Measurements from ENCODE around the gene CEP19. TPM values are rescaled to one million over a fixed set of nuclear protein-coding genes. Genes with fewer than 3 reads are reported as not detected.

The CEP19 gene
- total and polyA plus RNA-seq, 7 donors: 0.76 to 2.6 (median 1.6) TPM

- Histone ChIP-seq H3K4me3 (no peak overlapping the region), H3K9me3 (no peaks in the 10 kb centered on the region), H3K27ac (no peak overlapping the region), H3K27me3 (no peaks in the 10 kb centered on the region), H3K4me1 (no peaks in the 10 kb centered on the region), H3K36me3 (no peaks in the 10 kb centered on the region)
- TF ChIP-seq CTCF (IDR thresholded peaks at IDR 0.05): no peak
- no peak for TF ChIP-seq POLR2AphosphoS5 (IDR thresholded peaks at IDR 0.05)
- no peak for TF ChIP-seq POLR2A (IDR thresholded peaks at IDR 0.05)
- TF ChIP-seq EP300 (IDR thresholded peaks at IDR 0.05): no peak
- no peak for DNase-seq
- intact Hi-C loops (cut with DNase I): no loop called here
- WGBS, 2 donors: 75 to 89% methylated on average over 5 of the region's 5 CpGs
These were observed 14.8 kb downstream of the CEP19 start for GRCh38 chr3:196697270-196697669.

GRCh38 chr3:196695849-196696226, 16.2 kb downstream of the CEP19 start:
- Histone ChIP-seq H3K4me3 (no peak overlapping the region), H3K9me3 (no peaks in the 10 kb centered on the region), H3K36me3 (no peaks in the 10 kb centered on the region), H3K27ac (no peak overlapping the region), H3K27me3 (no peaks in the 10 kb centered on the region), H3K4me1 (no peaks in the 10 kb centered on the region)
- TF ChIP-seq POLR2A (IDR thresholded peaks at IDR 0.05) (no peak), POLR2AphosphoS5 (IDR thresholded peaks at IDR 0.05) (no peak), EP300 (IDR thresholded peaks at IDR 0.05) (no peak), CTCF (IDR thresholded peaks at IDR 0.05) (no peak)
- no peak for DNase-seq
- WGBS, 2 donors: 90 to 92% methylated on average over 5 of the region's 5 CpGs
- intact Hi-C loops (cut with DNase I): no loop called here

- 88 to 89% methylated on average over 17 of the region's 17 CpGs for WGBS, 2 donors
- DNase-seq: no peak
- H3K4me1 ChIP-seq: no peaks in the 10 kb centered on the region
- no peaks in the 10 kb centered on the region for H3K27me3 ChIP-seq
- H3K4me3 ChIP-seq: no peak overlapping the region
- H3K36me3 ChIP-seq: no peaks in the 10 kb centered on the region
- intact Hi-C loops (cut with DNase I): no loop called here
- no peak overlapping the region for H3K27ac ChIP-seq
- no peak for TF ChIP-seq POLR2A (IDR thresholded peaks at IDR 0.05)
- TF ChIP-seq EP300 (IDR thresholded peaks at IDR 0.05): no peak
- no peak for TF ChIP-seq CTCF (IDR thresholded peaks at IDR 0.05)
- TF ChIP-seq POLR2AphosphoS5 (IDR thresholded peaks at IDR 0.05): no peak
- no peaks in the 10 kb centered on the region for H3K9me3 ChIP-seq
These were observed 16.9 kb downstream of the CEP19 start for GRCh38 chr3:196694941-196695848.

GRCh38 chr3:196694202-196694638, 17.8 kb downstream of the CEP19 start:
- 0% methylated on average over 1 of the region's 1 CpG for WGBS, 2 donors
- intact Hi-C loops (cut with DNase I): no loop called here

More at GRCh38 chr3:196694202-196694638, 17.8 kb downstream of the CEP19 start:
- no peak for DNase-seq
- Histone ChIP-seq H3K4me3 (no peak overlapping the region), H3K36me3 (no peaks in the 10 kb centered on the region), H3K9me3 (no peaks in the 10 kb centered on the region), H3K27me3 (no peaks in the 10 kb centered on the region), H3K27ac (no peak overlapping the region), H3K4me1 (no peaks in the 10 kb centered on the region)
- TF ChIP-seq POLR2A (IDR thresholded peaks at IDR 0.05) (no peak), POLR2AphosphoS5 (IDR thresholded peaks at IDR 0.05) (no peak), CTCF (IDR thresholded peaks at IDR 0.05) (no peak), EP300 (IDR thresholded peaks at IDR 0.05) (no peak)

Measured in sigmoid colon (tissue), 7 donors.